ENCODE results near the gene RANBP1. TPM values are rescaled to one million over a fixed set of nuclear protein-coding genes. Genes with fewer than 3 reads are reported as not detected.
A peak's percentile ranks its signal among the peaks of the same experiment; 100 is the strongest.

Gene RANBP1
- total and polyA plus RNA-seq, 9 of the 15 experiments (the other 6 are each of a cell fraction or from before 2014, with no cell fraction given) = 162 to 2,891 (median 1,289) TPM

- TF ChIP-seq TBL1XR1 (IDR thresholded peaks at IDR 0.05; ENCODE audit: low read length in 2 of 2) = 0 out of 4 replicates have a peak, but pooled peaks of 1 of the 2 experiments have one; percentile 29
These were observed 39.2 kb upstream of the RANBP1 start (continued) for GRCh38 chr22:20076627-20077172.

- in situ Hi-C loops (cut with MboI) = no loop called here
- FAIRE-seq = peak; percentile 81
- POLR2A ChIA-PET = interaction anchor here (0.7 to 10.4 kb wide), 13 partner anchors 11 to 314 kb away, joined by 3 to 145 read pairs (median 3); partner anchors contain the start of genes COMT, TANGO2, TRMT2A and TXNRD2
- under 1% methylated on average over 100 of the region's 100 CpGs for WGBS (ENCODE audit: insufficient coverage, low coverage, missing lambda C conversion rate)
- Histone ChIP-seq H4K20me1 (replicated peaks; ENCODE audit: control insufficient read depth, insufficient read depth, low read length) (peaks cover 33% of the 10 kb centered on the region), H3K79me2 (ENCODE audit: control insufficient read depth, insufficient read depth, low read length) (peaks cover 50% of the 10 kb centered on the region), H3K4me3 (peak within 1 kb of the TSS; percentile 67), H3K9me3 (replicated peaks; ENCODE audit: control insufficient read depth, insufficient read depth, low read depth, low read length) (no peaks in the 10 kb centered on the region), H3K27ac (ENCODE audit: extremely low read depth, low read depth, low read length) (peak within 1 kb of the TSS; percentile 78), H3K9me1 (ENCODE audit: control insufficient read depth, insufficient read depth, low read length) (peaks cover 16% of the 10 kb centered on the region), H2AFZ (ENCODE audit: low read depth, low read length) (peak within 1 kb of the TSS; percentile 94), H3K36me3 (ENCODE audit: control insufficient read depth, insufficient read depth, low read length) (peaks cover 34% of the 10 kb centered on the region), H3K9ac (ENCODE audit: insufficient read depth in 1 of 2, low read depth in 2 of 2, low read length in 2 of 2) (peak within 1 kb of the TSS; percentile 85 to 96), H3K4me2 (ENCODE audit: insufficient read depth, low read length) (peak within 1 kb of the TSS; percentile 95), H3K27me3 (ENCODE audit: control insufficient read depth in 2 of 2, insufficient read depth in 2 of 2, low read length in 2 of 2) (no peaks in the 10 kb centered on the region), H3K4me1 (replicated peaks in 1 of 2; ENCODE audit: control insufficient read depth in 2 of 2, insufficient read depth in 2 of 2, low read length in 2 of 2) (peaks cover 46 to 67% of the 10 kb centered on the region in 2 experiments)
- peak; percentile 100 for DNase-seq (ENCODE audit: extremely low read depth in 1 of 4, low spot score in 3 of 4)
- BruUV-seq (replicated peaks) = no TSS peak
- peak; percentile 87 for ATAC-seq
- CTCF ChIA-PET (ENCODE audit: low intra/inter-chr PET ratio) = interaction anchor here (0.8 kb wide), 1 partner anchor 20 kb away, joined by 4 read pairs; no protein-coding TSS in a partner anchor
- intact Hi-C loops (cut with micrococcal nuclease) = loop anchor here (1.0 to 2.0 kb wide), 3 partner anchors 21 to 55 kb away; partner anchors contain the start of gene TRMT2A
- TF ChIP-seq POLR2A (conservative IDR thresholded peaks at IDR 0.05) (no peak), MAFK (IDR thresholded peaks at IDR 0.05; ENCODE audit: low read length) (no peak; the same call in 1 of the 2 replicates), MBD1 (CRISPR knock-in tag; IDR thresholded peaks at IDR 0.05) (no peak), RREB1 (CRISPR knock-in tag; IDR thresholded peaks at IDR 0.05) (peak; percentile 98)
These were observed 36.0 kb upstream of the RANBP1 start, which contains the start of gene DGCR8 for GRCh38 chr22:20079745-20080444. DGCR8 (plus strand) TSS chr22:20080241; CDS start chr22:20085964, 5,723 bp downstream.

Data from K562 (cell line).